ENCODE measurements around the gene MIX23. TPM values are rescaled to one million over a fixed set of nuclear protein-coding genes. Genes with fewer than 3 reads are reported as not detected.
"Not testable (repeated sequence)": the region's sequence is repeated elsewhere in the genome, so short reads cannot be mapped to it uniquely, and the experiment has no call there.

The MIX23 gene
- total and polyA plus RNA-seq, 2 experiments from 2014 or later: 60.7 to 79.8 TPM

GRCh38 chr3:122387709-122388108 is 4.7 kb upstream of the MIX23 start:
- no peak for DNase-seq (ENCODE audit: low read depth in 1 of 2, low spot score in 1 of 2)
- H3K4me1 ChIP-seq (ENCODE audit: low read depth): peaks cover 16% of the 10 kb centered on the region
- no peak overlapping the region for H3K27ac ChIP-seq
- no peak overlapping the region for H3K4me3 ChIP-seq
- H3K9me3 ChIP-seq (ENCODE audit: low read depth): no peaks in the 10 kb centered on the region
- H3K27me3 ChIP-seq: no peaks in the 10 kb centered on the region
- TF ChIP-seq, protein P1, sequence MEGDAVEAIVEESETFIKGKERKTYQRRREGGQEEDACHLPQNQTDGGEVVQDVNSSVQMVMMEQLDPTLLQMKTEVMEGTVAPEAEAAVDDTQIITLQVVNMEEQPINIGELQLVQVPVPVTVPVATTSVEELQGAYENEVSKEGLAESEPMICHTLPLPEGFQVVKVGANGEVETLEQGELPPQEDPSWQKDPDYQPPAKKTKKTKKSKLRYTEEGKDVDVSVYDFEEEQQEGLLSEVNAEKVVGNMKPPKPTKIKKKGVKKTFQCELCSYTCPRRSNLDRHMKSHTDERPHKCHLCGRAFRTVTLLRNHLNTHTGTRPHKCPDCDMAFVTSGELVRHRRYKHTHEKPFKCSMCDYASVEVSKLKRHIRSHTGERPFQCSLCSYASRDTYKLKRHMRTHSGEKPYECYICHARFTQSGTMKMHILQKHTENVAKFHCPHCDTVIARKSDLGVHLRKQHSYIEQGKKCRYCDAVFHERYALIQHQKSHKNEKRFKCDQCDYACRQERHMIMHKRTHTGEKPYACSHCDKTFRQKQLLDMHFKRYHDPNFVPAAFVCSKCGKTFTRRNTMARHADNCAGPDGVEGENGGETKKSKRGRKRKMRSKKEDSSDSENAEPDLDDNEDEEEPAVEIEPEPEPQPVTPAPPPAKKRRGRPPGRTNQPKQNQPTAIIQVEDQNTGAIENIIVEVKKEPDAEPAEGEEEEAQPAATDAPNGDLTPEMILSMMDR (IDR thresholded peaks at IDR 0.05; ENCODE audit: low read depth, low read length): no peak
- peaks cover 5% of the 10 kb centered on the region for H3K36me3 ChIP-seq

DNA sequence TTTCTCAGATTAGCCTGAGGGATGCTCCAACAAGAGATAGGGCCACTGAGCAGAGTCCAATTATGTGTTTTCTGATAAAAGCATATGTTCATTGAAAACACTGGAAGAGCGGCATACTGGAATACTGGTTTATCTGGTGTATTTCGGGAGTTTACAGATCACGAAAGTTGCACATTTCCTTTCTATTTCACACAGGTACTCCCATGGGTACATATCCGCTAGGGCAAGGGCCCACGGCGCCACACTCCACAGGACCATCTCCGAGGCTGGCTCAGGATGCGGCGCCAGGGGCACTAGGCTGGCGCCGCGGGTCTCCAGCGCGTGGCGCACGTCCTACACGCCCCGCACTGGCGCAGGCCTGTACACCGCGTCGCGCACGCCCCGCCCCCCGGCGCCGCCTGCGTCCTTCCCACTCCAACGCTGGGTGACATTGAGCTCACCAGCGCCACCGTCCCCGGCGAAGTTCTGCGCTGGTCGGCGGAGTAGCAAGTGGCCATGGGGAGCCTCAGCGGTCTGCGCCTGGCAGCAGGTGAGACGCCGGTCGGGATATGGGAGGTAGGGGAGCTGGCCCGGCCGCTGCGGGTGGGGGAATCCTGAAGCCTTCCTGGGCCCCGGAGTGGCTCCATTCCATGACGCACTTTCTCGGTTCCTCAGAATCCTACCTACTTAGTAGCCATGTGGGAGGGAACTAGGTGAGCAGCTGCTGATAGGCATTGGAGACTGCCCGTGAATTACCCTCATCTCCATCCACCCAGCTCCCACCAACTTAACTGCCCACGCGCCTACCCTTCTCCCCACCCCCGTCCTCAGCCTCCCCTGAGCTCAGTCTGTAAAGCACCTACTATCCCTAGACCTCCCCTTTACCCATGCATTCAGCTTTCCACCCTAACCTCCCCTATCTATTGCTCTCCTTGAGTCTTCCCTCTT is 1.0 kb upstream of the MIX23 start, which contains the start of gene FAM162A:
Gene FAM162A, plus strand, starts transcription at position 412 of the 927 bp plus-strand sequence. Its CDS starts 84 bp downstream, at position 496.
- Histone ChIP-seq H3K4me3 (peak within 1 kb of the TSS; percentile 94), H3K9me3 (ENCODE audit: low read depth) (no peaks in the 10 kb centered on the region), H3K4me1 (ENCODE audit: low read depth) (peaks cover 28% of the 10 kb centered on the region), H3K36me3 (no peaks in the 10 kb centered on the region), H3K27me3 (no peaks in the 10 kb centered on the region), H3K27ac (peak within 1 kb of the TSS; percentile 84)
- TF ChIP-seq, protein P1 (IDR thresholded peaks at IDR 0.05; ENCODE audit: low read depth, low read length): peak; percentile 43
- peak; percentile 87 to 97 for DNase-seq (ENCODE audit: low read depth in 1 of 2, low spot score in 1 of 2)

DNA sequence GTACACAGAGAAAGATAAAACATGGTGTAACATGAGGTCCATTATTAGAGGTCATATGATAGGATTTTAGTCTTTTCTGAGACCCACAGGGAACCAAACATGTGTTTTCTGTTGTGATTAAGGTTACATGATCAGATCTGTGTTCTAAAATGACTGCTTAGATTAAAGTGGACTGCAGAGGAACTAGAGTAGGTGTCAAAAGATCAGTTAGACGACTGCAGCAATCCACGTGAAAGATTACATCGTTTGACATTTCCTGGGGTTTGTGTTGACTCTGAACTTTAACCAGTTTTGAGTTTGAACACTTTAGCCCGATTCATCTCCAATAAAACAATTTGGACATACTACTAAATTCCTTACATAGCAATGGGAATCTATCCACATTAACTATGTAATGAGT is 5.1 kb downstream of the MIX23 start:
- Histone ChIP-seq H3K4me1 (ENCODE audit: low read depth) (peaks cover 13% of the 10 kb centered on the region), H3K27ac (peak overlapping the region; percentile 23), H3K27me3 (no peaks in the 10 kb centered on the region), H3K36me3 (no peaks in the 10 kb centered on the region), H3K4me3 (no peak overlapping the region), H3K9me3 (ENCODE audit: low read depth) (no peaks in the 10 kb centered on the region)
- TF ChIP-seq, protein P1 (IDR thresholded peaks at IDR 0.05; ENCODE audit: low read depth, low read length): no peak
- no peak for DNase-seq (ENCODE audit: low read depth in 1 of 2, low spot score in 1 of 2)

DNA sequence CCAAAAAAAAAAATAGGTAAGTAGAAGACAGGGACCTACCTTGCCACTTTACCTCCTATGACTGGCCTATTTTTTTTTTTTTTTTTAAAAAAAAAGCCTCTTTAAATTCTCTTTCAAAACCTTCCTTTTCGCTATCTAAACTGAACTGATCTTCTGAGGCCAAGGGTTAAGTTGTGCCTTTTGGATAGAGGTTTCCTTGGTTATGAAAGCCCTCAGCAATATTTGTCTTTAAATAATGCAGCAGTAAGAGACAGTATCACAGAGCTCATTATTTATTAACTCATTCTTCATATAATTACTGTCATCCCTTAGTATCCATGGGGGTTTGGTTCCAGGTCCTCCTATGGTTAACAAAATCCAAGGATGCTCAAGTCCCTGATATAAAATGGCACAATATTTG is 9.0 kb downstream of the MIX23 start:
- Histone ChIP-seq H3K27ac (no peak overlapping the region), H3K36me3 (peaks cover 3% of the 10 kb centered on the region), H3K4me3 (no peak overlapping the region), H3K9me3 (ENCODE audit: low read depth) (no peaks in the 10 kb centered on the region), H3K27me3 (no peaks in the 10 kb centered on the region), H3K4me1 (ENCODE audit: low read depth) (no peaks in the 10 kb centered on the region)
- DNase-seq (ENCODE audit: low read depth in 1 of 2, low spot score in 1 of 2): no peak
- TF ChIP-seq, protein P1 (IDR thresholded peaks at IDR 0.05; ENCODE audit: low read depth, low read length): no peak

- TF ChIP-seq, protein P1 (IDR thresholded peaks at IDR 0.05; ENCODE audit: low read depth, low read length): no peak
Observed at GRCh38 chr3:122366379-122366749, 16.7 kb downstream of the MIX23 start.

GRCh38 chr3:122365582-122366378 is 17.3 kb downstream of the MIX23 start:
- H3K36me3 ChIP-seq: peaks cover 53% of the 10 kb centered on the region
- H3K9me3 ChIP-seq (ENCODE audit: low read depth); H3K27ac ChIP-seq; H3K4me1 ChIP-seq (ENCODE audit: low read depth); H3K27me3 ChIP-seq; H3K4me3 ChIP-seq: not testable (repeated sequence)
- peak in 1 of 2 donors; percentile 67 for DNase-seq (ENCODE audit: low read depth in 1 of 2, low spot score in 1 of 2)

More at GRCh38 chr3:122366379-122366749, 16.7 kb downstream of the MIX23 start:
- no peaks in the 10 kb centered on the region for H3K4me1 ChIP-seq (ENCODE audit: low read depth)
- no peak overlapping the region for H3K27ac ChIP-seq
- H3K27me3 ChIP-seq: no peaks in the 10 kb centered on the region
- DNase-seq (ENCODE audit: low read depth in 1 of 2, low spot score in 1 of 2): no peak
- H3K4me3 ChIP-seq: no peak overlapping the region
- H3K9me3 ChIP-seq (ENCODE audit: low read depth): no peaks in the 10 kb centered on the region
- peaks cover 49% of the 10 kb centered on the region for H3K36me3 ChIP-seq
